H1 (cell line): Measurements from ENCODE around the gene DPF1. TPM values are rescaled to one million over a fixed set of nuclear protein-coding genes. Genes with fewer than 3 reads are reported as not detected.
A peak's percentile ranks its signal among the peaks of the same experiment; 100 is the strongest.

Source experiments
- CTCF ChIA-PET: fragments of 300-600 bp; sonication (Branson Sonifier 250); formaldehyde crosslinking; loops from one replicate; lab custom pipeline; 2021; ENCODE audit not compliant: partially characterized antibody; lab: Charles Lee
- POLR2A ChIA-PET: fragments of 300-600 bp; sonication (Branson Sonifier 250); formaldehyde crosslinking; loops from one replicate; lab custom pipeline; 2021; ENCODE audit warnings: inconsistent platforms; ENCODE audit not compliant: partially characterized antibody; lab: Charles Lee
- DNase-seq, 2 experiments: peaks; one replicate each; pipeline versions ENCODE4 v3.0.0 to v3.0.0-alpha.2; 2010 to 2022; ENCODE audit warnings: low spot score in 2 of 2, low read depth in 1 of 2, mixed read lengths in 1 of 2
- FAIRE-seq: peaks from 2 replicates; lab custom pipeline; 2011; peaks lifted over from hg19 to GRCh38; lab: Jason Lieb, UNC
- H2AFZ ChIP-seq: 2 replicates; pipeline ENCODE4 v1.8.1; 2012; ENCODE audit warnings: low read length, inconsistent platforms
- H2AK5ac ChIP-seq: 2 replicates; pipeline ENCODE4 v1.6.1; 2013; ENCODE audit warnings: low read depth, low read length
- H2BK120ac ChIP-seq: replicated peaks from 2 replicates; pipeline ENCODE3; 2013; ENCODE audit warnings: low read depth, low read length, inconsistent platforms
- H2BK12ac ChIP-seq: 2 replicates; pipeline ENCODE4 v1.6.1; 2013; ENCODE audit warnings: low read depth, low read length
- H2BK15ac ChIP-seq: 2 replicates; pipeline ENCODE4 v1.6.1; 2013; ENCODE audit warnings: low read length
- H2BK20ac ChIP-seq: 2 replicates; pipeline ENCODE4 v1.6.1; 2013; ENCODE audit warnings: low read length
- H2BK5ac ChIP-seq: 2 replicates; pipeline ENCODE4 v1.6.1; 2013; ENCODE audit warnings: low read depth, low read length
- H3K14ac ChIP-seq: 2 replicates; pipeline ENCODE4 v1.6.1; 2013; ENCODE audit warnings: inconsistent platforms; ENCODE audit not compliant: insufficient read length
- H3K18ac ChIP-seq: 2 replicates; pipeline ENCODE4 v1.6.1; 2013; ENCODE audit warnings: low read length; ENCODE audit errors: extremely low read depth
- H3K23ac ChIP-seq: 2 replicates; pipeline ENCODE4 v1.6.1; 2013; ENCODE audit warnings: inconsistent platforms; ENCODE audit not compliant: insufficient read length
- H3K23me2 ChIP-seq: 2 replicates; pipeline ENCODE4 v1.6.1; 2013; ENCODE audit warnings: low read depth, low read length
- H3K27ac ChIP-seq: 2 replicates; pipeline ENCODE4 v1.6.1; 2011; ENCODE audit warnings: low read depth, low read length, inconsistent platforms
- H3K27me3 ChIP-seq, 4 experiments: replicated peaks in 1 of 4; 1 replicate in 1 of 4; 2 replicates in 3 of 4; pipeline versions ENCODE4 v1.6.1 to v1.8.1; 2011 to 2013; ENCODE audit warnings: low read length in 3 of 4, mild to moderate bottlenecking in 3 of 4, inconsistent platforms in 2 of 4, mixed read lengths in 2 of 4, moderate library complexity in 1 of 4; ENCODE audit not compliant: control insufficient read depth in 3 of 4, insufficient read depth in 3 of 4; ENCODE audit errors: extremely low read depth in 1 of 4
- H3K36me3 ChIP-seq, 4 experiments: 2 replicates each; pipeline versions ENCODE4 v1.6.1 to v1.8.1; 2011 to 2013; ENCODE audit warnings: mild to moderate bottlenecking in 4 of 4, low read length in 3 of 4, moderate library complexity in 2 of 4, control low read depth in 1 of 4, inconsistent platforms in 1 of 4; ENCODE audit not compliant: insufficient read depth in 4 of 4, control insufficient read depth in 2 of 4
- H3K4ac ChIP-seq: replicated peaks from 2 replicates; pipeline ENCODE3; 2013; ENCODE audit warnings: low read length, low read depth, mixed read lengths, inconsistent platforms; ENCODE audit not compliant: insufficient read length
- H3K4me1 ChIP-seq, 4 experiments: replicated peaks in 1 of 4; 1 replicate in 1 of 4; 2 replicates in 3 of 4; pipeline versions ENCODE4 v1.6.1 to v1.8.1; 2011 to 2013; ENCODE audit warnings: low read length in 3 of 4, inconsistent platforms in 2 of 4, mixed read lengths in 1 of 4; ENCODE audit not compliant: insufficient read depth in 4 of 4, control insufficient read depth in 3 of 4
- H3K4me2 ChIP-seq, 2 experiments: 2 replicates each; pipeline versions ENCODE4 v1.6.1 to v1.8.1; 2011 to 2013; ENCODE audit warnings: low read depth in 2 of 2, low read length in 2 of 2, control low read depth in 1 of 2, inconsistent platforms in 1 of 2, mild to moderate bottlenecking in 1 of 2; ENCODE audit not compliant: insufficient read depth in 1 of 2
- H3K4me3 ChIP-seq, 4 experiments: fragments of 200-600, 300-600 bp in 1 of 4; sonication (generic), shearing (Covaris generic), sonication (Bioruptor Twin) in 1 of 4; 2 replicates each; pipeline versions ENCODE4 v1.5.1 to v1.8.1; 2011 to 2016; ENCODE audit warnings: low read length in 4 of 4, low read depth in 3 of 4, control low read depth in 2 of 4, inconsistent platforms in 2 of 4, mild to moderate bottlenecking in 2 of 4, mixed read lengths in 1 of 4, moderate library complexity in 1 of 4; ENCODE audit not compliant: insufficient read depth in 2 of 4; ENCODE audit errors: extremely low read depth in 1 of 4
- H3K56ac ChIP-seq: replicated peaks from 2 replicates; pipeline ENCODE3; 2013; ENCODE audit warnings: low read depth, mild to moderate bottlenecking, mixed read lengths, low read length, inconsistent platforms; ENCODE audit not compliant: insufficient read length
- H3K79me1 ChIP-seq: 2 replicates; pipeline ENCODE4 v1.6.1; 2013; ENCODE audit warnings: low read depth, low read length, control low read depth
- H3K79me2 ChIP-seq, 2 experiments: 2 replicates each; pipeline versions ENCODE4 v1.6.1 to v1.8.1; 2012 to 2013; ENCODE audit warnings: low read length in 2 of 2, mild to moderate bottlenecking in 2 of 2, inconsistent platforms in 1 of 2; ENCODE audit not compliant: insufficient read depth in 2 of 2, control insufficient read depth in 1 of 2
- H3K9ac ChIP-seq, 4 experiments: replicated peaks in 1 of 4; 1 replicate in 1 of 4; 2 replicates in 3 of 4; pipeline versions ENCODE4 v1.6.1 to v1.8.1; 2011 to 2013; ENCODE audit warnings: low read depth in 3 of 4, low read length in 3 of 4, control low read depth in 2 of 4, mild to moderate bottlenecking in 2 of 4, moderate library complexity in 2 of 4, inconsistent platforms in 1 of 4; ENCODE audit errors: extremely low read depth in 1 of 4
- H3K9me3 ChIP-seq, 2 experiments: 2 replicates each; pipeline versions ENCODE4 v1.6.1 to v1.8.1; 2012 to 2013; ENCODE audit warnings: mild to moderate bottlenecking in 2 of 2, moderate library complexity in 2 of 2, control low read depth in 1 of 2, inconsistent platforms in 1 of 2, low read depth in 1 of 2, low read length in 1 of 2, mixed read lengths in 1 of 2; ENCODE audit not compliant: insufficient read depth in 2 of 2
- H4K20me1 ChIP-seq, 2 experiments: replicated peaks in 1 of 2; 2 replicates each; pipeline versions ENCODE3 to v1.8.1; 2011 to 2013; ENCODE audit warnings: inconsistent platforms in 2 of 2, low read length in 2 of 2, mild to moderate bottlenecking in 1 of 2; ENCODE audit not compliant: insufficient read depth in 2 of 2, control insufficient read depth in 1 of 2
- H4K5ac ChIP-seq: 2 replicates; pipeline ENCODE4 v1.6.1; 2013; ENCODE audit warnings: low read length, low read depth, mixed read lengths, inconsistent platforms; ENCODE audit not compliant: insufficient read length
- H4K8ac ChIP-seq: 2 replicates; pipeline ENCODE4 v1.8.0; 2013; ENCODE audit warnings: mild to moderate bottlenecking, moderate library complexity, low read length, inconsistent platforms; ENCODE audit not compliant: insufficient read depth; ENCODE audit errors: extremely low read depth
- H4K91ac ChIP-seq: replicated peaks from 2 replicates; pipeline ENCODE3; 2013; ENCODE audit warnings: low read length, mixed read lengths, inconsistent platforms; ENCODE audit not compliant: insufficient read length
- BCL11A ChIP-seq, 2 experiments: IDR thresholded peaks; one replicate each; pipeline ENCODE4 v1.6.1; 2011; ENCODE audit warnings: low read depth in 2 of 2, low read length in 2 of 2, mild to moderate bottlenecking in 2 of 2
- GABPA ChIP-seq: IDR thresholded peaks from 2 replicates; pipeline ENCODE4 v1.6.1; 2011; ENCODE audit warnings: mild to moderate bottlenecking, low read length, moderate library complexity, borderline replicate concordance; ENCODE audit not compliant: insufficient read depth
- KDM1A ChIP-seq: fragments of 200-600, 300-600 bp; sonication (generic); IDR thresholded peaks from 2 replicates; pipeline ENCODE4 v1.7.1; 2016; ENCODE audit warnings: mild to moderate bottlenecking, low read length, borderline replicate concordance
- MAFK ChIP-seq: IDR thresholded peaks from 2 replicates; pipeline ENCODE4 v1.6.1; 2012; ENCODE audit warnings: low read depth, mild to moderate bottlenecking, improper control_type of control experiment, low read length
- RFX5 ChIP-seq: IDR thresholded peaks from 2 replicates; pipeline ENCODE4 v1.6.1; 2011; ENCODE audit warnings: low read depth, low read length, improper control_type of control experiment, borderline replicate concordance
- SAP30 ChIP-seq: fragments of 300-600 bp; sonication (generic); IDR thresholded peaks from 2 replicates; pipeline ENCODE4 v1.7.1; 2012; ENCODE audit warnings: low read length, moderate library complexity, mild to moderate bottlenecking, inconsistent platforms; ENCODE audit not compliant: insufficient read depth, insufficient replicate concordance
- TAF1 ChIP-seq: IDR thresholded peaks from 2 replicates; pipeline ENCODE4 v1.6.1; 2011; ENCODE audit warnings: mild to moderate bottlenecking, low read depth, low read length
- WGBS, 2 experiments: shearing (Covaris generic) in 1 of 2; methylation state at CpG; one replicate each; pipeline versions ENCODE4 v1.1.6 to v1.1.7; 2013 to 2015; ENCODE audit warnings: low lambda C conversion rate in 2 of 2, mixed read lengths in 2 of 2, inconsistent platforms in 1 of 2, low coverage in 1 of 2, missing lambda C conversion rate in 1 of 2; ENCODE audit not compliant: insufficient replicate concordance in 2 of 2, insufficient coverage in 1 of 2, insufficient read length in 1 of 2; ENCODE audit errors: extremely low coverage in 1 of 2, missing lambda C conversion rate in 1 of 2; 5-methylcytosine and 5-hydroxymethylcytosine counted together
- polyA plus RNA-seq, 7 experiments: library from polyadenylated mRNA; depleted of rRNA in 3 of 7; stranded (reverse) in 5 of 7; unstranded in 2 of 7; fragments of >200 nt in 5 of 7; fragments of 200-250 nt in 2 of 7; gene quantifications; 1 replicate in 5 of 7; 2 replicates in 1 of 7; 4 replicates in 1 of 7; pipeline versions ENCODE4 v1.2.1 to v1.2.3, GENCODE V29; 2011 to 2013; ENCODE audit warnings: missing spikeins in 2 of 7, mixed read lengths in 2 of 7
- total RNA-seq: library from RNA; stranded (reverse); fragmentation: NEBNext Ultra II Directional; extraction: Animal tissue kit (Norgen Biotek cat#: 25700); gene quantifications from 2 replicates; pipeline ENCODE4 v1.2.1, GENCODE V29; 2021

Gene DPF1
- total and polyA plus RNA-seq, 2 of the 8 experiments (the other 6 are each of a cell fraction or from before 2014, with no cell fraction given) = 12.9 to 15.6 TPM

DNA sequence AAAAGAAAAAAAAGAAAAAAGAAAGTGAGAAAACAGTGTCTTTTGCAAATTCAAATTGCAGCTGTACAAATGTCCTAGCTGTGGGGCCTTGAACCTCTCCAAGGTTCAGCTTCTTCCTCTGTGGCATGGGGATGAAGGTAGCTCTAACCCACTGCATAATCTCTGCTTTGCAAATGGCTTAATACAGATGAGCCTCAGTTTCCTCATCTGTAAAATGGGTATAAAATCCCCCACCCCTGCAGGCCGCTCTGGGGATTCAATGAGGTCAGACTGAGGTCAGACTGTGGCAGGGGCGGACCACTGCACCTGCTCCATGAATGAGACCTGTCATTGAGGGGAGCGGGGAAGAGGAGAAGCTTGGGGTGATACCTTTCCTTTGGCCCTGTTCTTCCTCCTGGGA lies 5.8 kb downstream of the DPF1 start:
- Histone ChIP-seq H2BK15ac (no peak overlapping the region), H3K56ac (no peak overlapping the region), H3K4me1 (peaks cover 0 to 5% (median 0%) of the 10 kb centered on the region in 4 experiments; a peak in 2 of 7 replicates), H3K27ac (no peak overlapping the region), H4K20me1 (peaks cover 0 to 4% of the 10 kb centered on the region in 2 experiments), H2BK20ac (no peak overlapping the region), H3K4ac (no peak overlapping the region), H2AFZ (no peak overlapping the region), H2BK5ac (no peak overlapping the region), H3K27me3 (no peaks in the 10 kb centered on the region), H3K36me3 (no peaks in the 10 kb centered on the region; a peak in 3 of 8 replicates), H3K4me3 (no peak overlapping the region), H3K79me1 (peaks cover 4% of the 10 kb centered on the region), H4K5ac (no peak overlapping the region), H4K8ac (no peak overlapping the region), H3K79me2 (peaks cover 0 to 4% of the 10 kb centered on the region in 2 experiments; a peak in 2 of 4 replicates), H3K14ac (no peak overlapping the region), H2BK120ac (no peak overlapping the region), H2AK5ac (no peak overlapping the region), H2BK12ac (no peak overlapping the region), H3K4me2 (no peak overlapping the region), H3K9me3 (no peaks in the 10 kb centered on the region), H3K9ac (no peak overlapping the region), H3K18ac (no peak overlapping the region), H4K91ac (no peak overlapping the region), H3K23ac (no peak overlapping the region), H3K23me2 (peaks cover 4% of the 10 kb centered on the region)
- CTCF ChIA-PET = interaction anchor here (4.0 kb wide), 1 partner anchor 75 kb away, joined by 18 read pairs; no protein-coding TSS in a partner anchor
- DNase-seq = no peak
- no peak for TF ChIP-seq SAP30
- TF ChIP-seq MAFK = no peak
- TF ChIP-seq KDM1A = peak; percentile 91
- TF ChIP-seq RFX5 = no peak
- no peak for TF ChIP-seq GABPA
- TF ChIP-seq BCL11A (IDR thresholded peaks at IDR 0.05; ENCODE audit: low read depth in 2 of 2, low read length in 2 of 2) = no peak
- TF ChIP-seq TAF1 = no peak
- WGBS, 2 experiments = 94% methylated on average over 3 of the region's 3 CpGs; no CpG with 5 or more reads in 1 of the 2 experiments
- POLR2A ChIA-PET = interaction anchor here (0.6 to 1.8 kb wide), 5 partner anchors 9 to 46 kb away, joined by 3 to 7 read pairs (median 3); partner anchors contain the start of gene SPINT2
- no peak for FAIRE-seq
